Breast epithelium (tissue), 4 donors: ENCODE measurements around the gene MRTFB. TPM values are rescaled to one million over a fixed set of nuclear protein-coding genes. Genes with fewer than 3 reads are reported as not detected.

Experiments used
- DNase-seq, 2 donors: peaks; one replicate each; pipeline ENCODE4 v3.0.0-alpha.2; 2019; ENCODE audit warnings: low spot score in 2 of 2
- H3K27ac ChIP-seq, 2 donors: fragments of 200-600 bp; sonication (generic) in 1 of 2; one replicate each; pipeline ENCODE4 v1.5.1; 2016 to 2019; ENCODE audit warnings: mild to moderate bottlenecking in 1 of 2
- H3K27me3 ChIP-seq, 2 donors: fragments of 200-600 bp; sonication (generic) in 1 of 2; one replicate each; pipeline versions ENCODE4 v1.5.1 to v1.6.0; 2017 to 2019; ENCODE audit warnings: control low read depth in 1 of 2, mild to moderate bottlenecking in 1 of 2
- H3K36me3 ChIP-seq: fragments of 200-600 bp; one replicate; pipeline ENCODE4 v1.5.1; 2019
- H3K4me1 ChIP-seq, 2 donors: fragments of 200-600 bp; sonication (generic); one replicate each; pipeline ENCODE4 v1.5.1; 2016 to 2019; ENCODE audit warnings: control low read depth in 1 of 2
- H3K4me3 ChIP-seq, 3 donors: fragments of 200-600 bp; sonication (generic); 1 replicate in 2 of 3; 2 replicates in 1 of 3; pipeline ENCODE4 v1.5.1; 2016 to 2019; ENCODE audit warnings: mild to moderate bottlenecking in 3 of 3, moderate library complexity in 2 of 3
- H3K9me3 ChIP-seq, 2 donors: fragments of 200-600 bp; sonication (generic) in 1 of 2; one replicate each; pipeline ENCODE4 v1.5.1; 2016 to 2019; ENCODE audit warnings: control low read depth in 1 of 2
- CTCF ChIP-seq, 3 donors: fragments of 450-650 bp; IDR thresholded peaks; one replicate each; pipeline ENCODE4 v1.5.1; 2016 to 2017; ENCODE audit warnings: antibody characterized with exemption in 3 of 3, mild to moderate bottlenecking in 3 of 3, moderate library complexity in 3 of 3
- POLR2A ChIP-seq: fragments of 450-650 bp; IDR thresholded peaks from one replicate; pipeline ENCODE4 v1.6.1; 2016; ENCODE audit warnings: antibody characterized with exemption, mild to moderate bottlenecking, moderate library complexity
- POLR2AphosphoS5 ChIP-seq, 3 donors: sonication (generic); formaldehyde crosslinking; IDR thresholded peaks; one replicate each; pipeline ENCODE4 v1.6.1; 2017; ENCODE audit warnings: antibody characterized with exemption in 3 of 3
- intact Hi-C: fragments of 100-400 bp; cut with DNase I; formaldehyde crosslinking; loops from one replicate; pipeline ENCODE4 v1.15.1; 2023; ENCODE audit warnings: low total_unique reads
- total RNA-seq, 3 donors: library from RNA; depleted of rRNA; stranded (reverse); fragments of >200 nt; gene quantifications; one replicate each; pipeline ENCODE4 v1.1.0, GENCODE V29; 2016

Gene MRTFB
- total RNA-seq, 3 donors from 2014 or later, result 49.9 to 115 (median 83.6) TPM

- Histone ChIP-seq H3K27ac (no peak overlapping the region), H3K4me3 (no peak overlapping the region), H3K9me3 (no peaks in the 10 kb centered on the region), H3K36me3 (peaks cover 9% of the 10 kb centered on the region), H3K4me1 (no peaks in the 10 kb centered on the region), H3K27me3 (no peaks in the 10 kb centered on the region)
- TF ChIP-seq CTCF (IDR thresholded peaks at IDR 0.05) (no peak), POLR2AphosphoS5 (IDR thresholded peaks at IDR 0.05) (no peak), POLR2A (no peak)
- intact Hi-C loops, result no loop called here
- no peak for DNase-seq
Measured at GRCh38 chr16:14244196-14245010, 173.3 kb downstream of the MRTFB start.

- Histone ChIP-seq H3K27ac (no peak overlapping the region), H3K4me1 (no peaks in the 10 kb centered on the region), H3K36me3 (peaks cover 22% of the 10 kb centered on the region), H3K27me3 (no peaks in the 10 kb centered on the region), H3K4me3 (no peak overlapping the region), H3K9me3 (no peaks in the 10 kb centered on the region)
- intact Hi-C loops, result no loop called here
- no peak for DNase-seq
- no peak for TF ChIP-seq POLR2AphosphoS5 (IDR thresholded peaks at IDR 0.05)
- TF ChIP-seq POLR2A, result no peak
- TF ChIP-seq CTCF (IDR thresholded peaks at IDR 0.05), result no peak
Measured at GRCh38 chr16:14248791-14249190, 177.7 kb downstream of the MRTFB start.

- intact Hi-C loops, result no loop called here
- no peaks in the 10 kb centered on the region for H3K4me1 ChIP-seq
- H3K9me3 ChIP-seq, result no peaks in the 10 kb centered on the region
- TF ChIP-seq POLR2AphosphoS5 (IDR thresholded peaks at IDR 0.05) (no peak), POLR2A (no peak), CTCF (IDR thresholded peaks at IDR 0.05) (peak; percentile 18 to 62 (median 53))
- no peak overlapping the region for H3K27ac ChIP-seq
- no peaks in the 10 kb centered on the region for H3K27me3 ChIP-seq
- DNase-seq, result no peak
- peaks cover 27% of the 10 kb centered on the region for H3K36me3 ChIP-seq
- no peak overlapping the region for H3K4me3 ChIP-seq
Measured at GRCh38 chr16:14249291-14250032, 178.3 kb downstream of the MRTFB start.

- no peaks in the 10 kb centered on the region for H3K4me1 ChIP-seq
- no peak overlapping the region for H3K4me3 ChIP-seq
- H3K27me3 ChIP-seq, result no peaks in the 10 kb centered on the region
- no peak for DNase-seq
- no peaks in the 10 kb centered on the region for H3K9me3 ChIP-seq
- peaks cover 26% of the 10 kb centered on the region for H3K36me3 ChIP-seq
- TF ChIP-seq CTCF (IDR thresholded peaks at IDR 0.05), result no peak
- no peak for TF ChIP-seq POLR2AphosphoS5 (IDR thresholded peaks at IDR 0.05)
- TF ChIP-seq POLR2A, result no peak
- intact Hi-C loops, result no loop called here
- H3K27ac ChIP-seq, result no peak overlapping the region
Measured at GRCh38 chr16:14251419-14251818, 180.3 kb downstream of the MRTFB start.

- H3K27ac ChIP-seq, result no peak overlapping the region
- peaks cover 18% of the 10 kb centered on the region for H3K36me3 ChIP-seq
- intact Hi-C loops, result no loop called here
Measured at GRCh38 chr16:14252860-14253259, 181.7 kb downstream of the MRTFB start.

More at GRCh38 chr16:14252860-14253259, 181.7 kb downstream of the MRTFB start:
- no peaks in the 10 kb centered on the region for H3K4me1 ChIP-seq
- TF ChIP-seq CTCF (IDR thresholded peaks at IDR 0.05), result no peak
- no peak for TF ChIP-seq POLR2A
- no peak for TF ChIP-seq POLR2AphosphoS5 (IDR thresholded peaks at IDR 0.05)
- no peaks in the 10 kb centered on the region for H3K9me3 ChIP-seq
- H3K4me3 ChIP-seq, result no peak overlapping the region
- H3K27me3 ChIP-seq, result no peaks in the 10 kb centered on the region
- DNase-seq, result no peak
